A549 (cell line): ENCODE measurements around the gene ZDHHC16.

Experiments used
- CBX8 ChIP-seq: fragments of 200-600 bp; sonication (generic); IDR thresholded peaks from 2 replicates; pipeline ENCODE4 v1.6.1; 2016
- CHD4 ChIP-seq: fragments of 200-600 bp; sonication (generic); IDR thresholded peaks from 2 replicates; pipeline ENCODE4 v1.6.1; 2016; ENCODE audit warnings: antibody characterized with exemption, mild to moderate bottlenecking, borderline replicate concordance
- CTCF ChIP-seq: fragments of >200 bp; sonication (Bioruptor Twin); formaldehyde crosslinking; IDR thresholded peaks from 3 replicates; pipeline ENCODE4 v1.5.1; 2016
- JUN ChIP-seq, 2 experiments: fragments of >200 bp; sonication (Bioruptor Twin); formaldehyde crosslinking; IDR thresholded peaks; 2 replicates in 1 of 2; 3 replicates in 1 of 2; pipeline ENCODE4 v1.6.1; 2016 to 2017
- MYC ChIP-seq: IDR thresholded peaks from 2 replicates; pipeline ENCODE4 v1.6.1; 2012; ENCODE audit warnings: mild to moderate bottlenecking, inconsistent platforms, low read length, improper control_type of control experiment, borderline replicate concordance
- POLR2A ChIP-seq: IDR thresholded peaks from 2 replicates; pipeline ENCODE4 v1.6.1; 2012; ENCODE audit warnings: mild to moderate bottlenecking, low read length
- RAD21 ChIP-seq, 2 experiments: fragments of >200 bp in 1 of 2; sonication (Bioruptor Twin) in 1 of 2; formaldehyde crosslinking in 1 of 2; IDR thresholded peaks in 1 of 2; conservative IDR thresholded peaks in 1 of 2; 2 replicates in 1 of 2; 3 replicates in 1 of 2; pipeline ENCODE4 v1.6.1; 2012 to 2018; ENCODE audit warnings: inconsistent platforms in 1 of 2
- RCOR1 ChIP-seq: fragments of 150-350 bp; IDR thresholded peaks from 2 replicates; pipeline ENCODE4 v1.6.1; 2014; ENCODE audit warnings: antibody characterized with exemption, low read length, low read depth
- RFX5 ChIP-seq: fragments of 450-650 bp; IDR thresholded peaks from 2 replicates; pipeline ENCODE4 v1.7.1; 2014; ENCODE audit warnings: antibody characterized with exemption, mild to moderate bottlenecking, moderate library complexity

- TF ChIP-seq MYC (no peak; the same call in 1 of the 2 replicates), CHD4 (no peak), RAD21 (conservative IDR thresholded peaks at IDR 0.05 in 1 of 2, IDR thresholded peaks at IDR 0.05 in 1 of 2) (no peak), CBX8 (no peak), POLR2A (peak; percentile 73), RCOR1 (no peak), JUN (IDR thresholded peaks at IDR 0.05) (peak in 1 of 2 experiments; percentile 69; a peak in 2 of 5 replicates), CTCF (no peak), RFX5 (no peak)
These were observed 52.3 kb downstream of the ZDHHC16 start, which contains the start of gene MMS19 for GRCh38 chr10:97498076-97498840.
